OCI-LY3 (cell line): ENCODE measurements around the gene SMCHD1.

Source experiments
- EZH2phosphoT487 ChIP-seq: fragments of 200-600 bp; shearing (Covaris generic); IDR thresholded peaks from 2 replicates; pipeline ENCODE4 v1.6.1; 2018; ENCODE audit warnings: antibody characterized with exemption, mixed run types, low read depth
- TF ChIP-seq, protein P1 (sequence below): fragments of 200-600, 300-600 bp; sonication (generic); IDR thresholded peaks from 2 replicates; pipeline ENCODE4 v1.5.1; 2014; ENCODE audit warnings: antibody characterized with exemption, low read length, low read depth

DNA sequence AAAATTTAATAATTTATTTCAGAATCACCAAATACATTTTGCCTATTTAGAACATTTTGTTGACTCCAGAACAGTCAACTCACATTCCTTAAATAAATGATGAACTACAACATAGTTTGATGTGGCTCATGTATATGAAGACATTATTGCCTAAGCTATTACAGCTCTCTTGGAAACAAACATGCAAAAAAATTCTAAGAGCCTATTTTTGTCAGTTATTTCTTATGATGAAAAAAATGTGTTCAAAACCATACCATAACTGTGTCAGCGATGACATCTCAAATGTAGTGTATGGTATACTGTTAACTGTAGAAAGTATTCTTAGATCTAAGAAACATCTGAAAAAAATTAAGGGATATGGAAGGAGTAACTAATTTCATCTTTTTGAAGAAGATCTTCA is 185.0 kb downstream of the SMCHD1 start:
- TF ChIP-seq, protein P1, sequence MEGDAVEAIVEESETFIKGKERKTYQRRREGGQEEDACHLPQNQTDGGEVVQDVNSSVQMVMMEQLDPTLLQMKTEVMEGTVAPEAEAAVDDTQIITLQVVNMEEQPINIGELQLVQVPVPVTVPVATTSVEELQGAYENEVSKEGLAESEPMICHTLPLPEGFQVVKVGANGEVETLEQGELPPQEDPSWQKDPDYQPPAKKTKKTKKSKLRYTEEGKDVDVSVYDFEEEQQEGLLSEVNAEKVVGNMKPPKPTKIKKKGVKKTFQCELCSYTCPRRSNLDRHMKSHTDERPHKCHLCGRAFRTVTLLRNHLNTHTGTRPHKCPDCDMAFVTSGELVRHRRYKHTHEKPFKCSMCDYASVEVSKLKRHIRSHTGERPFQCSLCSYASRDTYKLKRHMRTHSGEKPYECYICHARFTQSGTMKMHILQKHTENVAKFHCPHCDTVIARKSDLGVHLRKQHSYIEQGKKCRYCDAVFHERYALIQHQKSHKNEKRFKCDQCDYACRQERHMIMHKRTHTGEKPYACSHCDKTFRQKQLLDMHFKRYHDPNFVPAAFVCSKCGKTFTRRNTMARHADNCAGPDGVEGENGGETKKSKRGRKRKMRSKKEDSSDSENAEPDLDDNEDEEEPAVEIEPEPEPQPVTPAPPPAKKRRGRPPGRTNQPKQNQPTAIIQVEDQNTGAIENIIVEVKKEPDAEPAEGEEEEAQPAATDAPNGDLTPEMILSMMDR = no peak
- TF ChIP-seq EZH2phosphoT487 = no peak
